Right cardiac atrium (tissue), 5 donors: Measurements from ENCODE around the gene CYP2W1. TPM values are rescaled to one million over a fixed set of nuclear protein-coding genes. Genes with fewer than 3 reads are reported as not detected.
"Not testable (repeated sequence)": the region's sequence is repeated elsewhere in the genome, so short reads cannot be mapped to it uniquely, and the experiment has no call there.

Source experiments
- ATAC-seq, 2 donors: fragments of 200-7000 bp; cut with Tn5 transposase; one replicate each; pipeline versions ENCODE4 v1.8.0 to v1.9.1; 2020; ENCODE audit warnings: moderate library complexity in 2 of 2, mild to moderate bottlenecking in 1 of 2
- DNase-seq, 3 donors: peaks; one replicate each; pipeline ENCODE4 v3.0.0-alpha.2; 2020
- H3K27ac ChIP-seq: one replicate; pipeline ENCODE4 v1.5.1; 2013; ENCODE audit warnings: mild to moderate bottlenecking, low read length, control low read depth, moderate library complexity
- H3K27me3 ChIP-seq: one replicate; pipeline ENCODE4 v1.6.1; 2013; ENCODE audit not compliant: control insufficient read depth, insufficient read depth
- H3K4me1 ChIP-seq: one replicate; pipeline ENCODE4 v1.6.1; 2013; ENCODE audit warnings: low read length; ENCODE audit not compliant: control insufficient read depth, insufficient read depth
- H3K4me3 ChIP-seq: one replicate; pipeline ENCODE4 v1.5.1; 2013; ENCODE audit warnings: low read length, control low read depth
- H3K9me3 ChIP-seq: one replicate; pipeline ENCODE4 v1.6.1; 2013; ENCODE audit warnings: low read length; ENCODE audit not compliant: control insufficient read depth
- WGBS: extraction: QIAGEN DNeasy Blood & Tissue Kit; methylation state at CpG from one replicate; pipeline ENCODE4 v1.1.7; 2013; 5-methylcytosine and 5-hydroxymethylcytosine counted together
- intact Hi-C, 4 donors: fragments of 100-400 bp; cut with DNase I; formaldehyde crosslinking; loops; one replicate each; pipeline versions ENCODE4 v1.11.0 to v1.14.0; 2022 to 2023
- polyA plus RNA-seq: library from polyadenylated mRNA; stranded (reverse); fragments of 200-250 nt; gene quantifications from one replicate; pipeline ENCODE4 v1.2.3, GENCODE V29; 2013
- total RNA-seq, 4 donors: library from RNA; stranded (reverse); fragmentation: NEBNext Ultra II Directional; extraction: Animal tissue kit (Norgen Biotek cat#: 25700); gene quantifications; one replicate each; pipeline ENCODE4 v1.2.1, GENCODE V29; 2021
- donor health status: healthy with polysubstance abuse.
- donor health status: DM: no; HTN: yes; CAD: no.
- donor health status: DM: no; HTN: no; CAD: no.
- donor health status: DM: no; HTN: yes; CAD: no; lungs with severe emphysema.
- donor health status: DM: yes; HTN: yes; CAD: no.

CYP2W1 gene
- total and polyA plus RNA-seq, 5 donors = not detected

GRCh38 chr7:943793-944192 is 39.2 kb upstream of the CYP2W1 start:
- DNase-seq, H3K27ac ChIP-seq, H3K27me3 ChIP-seq, intact Hi-C loops, H3K4me3 ChIP-seq, ATAC-seq, H3K9me3 ChIP-seq, H3K4me1 ChIP-seq: not testable (repeated sequence)
- 81% methylated on average over 4 of the region's 4 CpGs for WGBS

GRCh38 chr7:944744-945143 is 38.2 kb upstream of the CYP2W1 start:
- Histone ChIP-seq H3K27ac (no peak overlapping the region), H3K9me3 (no peaks in the 10 kb centered on the region), H3K4me3 (no peak overlapping the region), H3K27me3 (no peaks in the 10 kb centered on the region), H3K4me1 (no peaks in the 10 kb centered on the region)
- DNase-seq = no peak
- no peak for ATAC-seq
- 89% methylated on average over 5 of the region's 5 CpGs for WGBS
- intact Hi-C loops = no loop called here

GRCh38 chr7:945147-945555 is 37.8 kb upstream of the CYP2W1 start:
- DNase-seq (peak; percentile 10 to 51 (median 29)), ATAC-seq (no peak)
- no peaks in the 10 kb centered on the region for H3K9me3 ChIP-seq
- H3K4me3 ChIP-seq = no peak overlapping the region
- 81% methylated on average over 13 of the region's 13 CpGs for WGBS
- no peaks in the 10 kb centered on the region for H3K4me1 ChIP-seq
- H3K27ac ChIP-seq = no peak overlapping the region
- intact Hi-C loops = no loop called here
- no peaks in the 10 kb centered on the region for H3K27me3 ChIP-seq

GRCh38 chr7:945556-946255 is 37.3 kb upstream of the CYP2W1 start:
- H3K27ac ChIP-seq = no peak overlapping the region
- peak; percentile 31 to 68 for ATAC-seq
- no peaks in the 10 kb centered on the region for H3K9me3 ChIP-seq
- no peaks in the 10 kb centered on the region for H3K4me1 ChIP-seq
- DNase-seq = peak; percentile 10 to 53 (median 45)
- intact Hi-C loops = no loop called here
- H3K27me3 ChIP-seq = no peaks in the 10 kb centered on the region
- H3K4me3 ChIP-seq = no peak overlapping the region
- WGBS = 77% methylated on average over 30 of the region's 30 CpGs

- H3K4me1 ChIP-seq = no peaks in the 10 kb centered on the region
- 81% methylated on average over 29 of the region's 29 CpGs for WGBS
- ATAC-seq = peak in 1 of 2 donors; percentile 38
- H3K27me3 ChIP-seq = no peaks in the 10 kb centered on the region
- H3K9me3 ChIP-seq = no peaks in the 10 kb centered on the region
- H3K27ac ChIP-seq = no peak overlapping the region
- no peak overlapping the region for H3K4me3 ChIP-seq
- intact Hi-C loops = no loop called here
- DNase-seq = peak; percentile 7 to 34 (median 25)
Measured at GRCh38 chr7:946256-946996, 36.6 kb upstream of the CYP2W1 start.

- intact Hi-C loops = no loop called here
- ATAC-seq (no peak), DNase-seq (peak; percentile 7 to 46 (median 41))
- Histone ChIP-seq H3K4me3 (no peak overlapping the region), H3K4me1 (no peaks in the 10 kb centered on the region), H3K27me3 (no peaks in the 10 kb centered on the region), H3K9me3 (no peaks in the 10 kb centered on the region), H3K27ac (no peak overlapping the region)
- 91% methylated on average over 37 of the region's 37 CpGs for WGBS
Measured at GRCh38 chr7:947391-948210, 35.4 kb upstream of the CYP2W1 start.

- H3K27ac ChIP-seq = no peak overlapping the region
- WGBS = 90% methylated on average over 27 of the region's 28 CpGs
- no peaks in the 10 kb centered on the region for H3K27me3 ChIP-seq
- DNase-seq = peak in 2 of 3 donors; percentile 20 to 34
- intact Hi-C loops = no loop called here
- ATAC-seq = no peak
- H3K4me1 ChIP-seq = no peaks in the 10 kb centered on the region
- no peaks in the 10 kb centered on the region for H3K9me3 ChIP-seq
- H3K4me3 ChIP-seq = no peak overlapping the region
Measured at GRCh38 chr7:949021-949934, 33.7 kb upstream of the CYP2W1 start.

- ATAC-seq = no peak
- no peaks in the 10 kb centered on the region for H3K4me1 ChIP-seq
- no peak overlapping the region for H3K27ac ChIP-seq
- H3K4me3 ChIP-seq = no peak overlapping the region
- no peaks in the 10 kb centered on the region for H3K27me3 ChIP-seq
- no peaks in the 10 kb centered on the region for H3K9me3 ChIP-seq
- WGBS = 94% methylated on average over 21 of the region's 21 CpGs
- intact Hi-C loops = no loop called here
- peak in 2 of 3 donors; percentile 39 to 57 for DNase-seq
Measured at GRCh38 chr7:951881-952547, 31.0 kb upstream of the CYP2W1 start.

- Histone ChIP-seq H3K27ac (no peak overlapping the region), H3K27me3 (no peaks in the 10 kb centered on the region)
Measured at GRCh38 chr7:952548-953441, 30.2 kb upstream of the CYP2W1 start.

More at GRCh38 chr7:952548-953441, 30.2 kb upstream of the CYP2W1 start:
- Histone ChIP-seq H3K4me3 (no peak overlapping the region), H3K9me3 (no peaks in the 10 kb centered on the region), H3K4me1 (no peaks in the 10 kb centered on the region)
- WGBS = 68% methylated on average over 20 of the region's 20 CpGs
- ATAC-seq (no peak), DNase-seq (peak in 2 of 3 donors; percentile 45 to 60)
- intact Hi-C loops = no loop called here
